ENCODE results near the gene SBF2. TPM values are rescaled to one million over a fixed set of nuclear protein-coding genes. Genes with fewer than 3 reads are reported as not detected.
A peak's percentile ranks its signal among the peaks of the same experiment; 100 is the strongest.
"Not testable (repeated sequence)": the region's sequence is repeated elsewhere in the genome, so short reads cannot be mapped to it uniquely, and the experiment has no call there.

The SBF2 gene
- total RNA-seq, 1 donor from 2014 or later, result 39.5 TPM

DNA sequence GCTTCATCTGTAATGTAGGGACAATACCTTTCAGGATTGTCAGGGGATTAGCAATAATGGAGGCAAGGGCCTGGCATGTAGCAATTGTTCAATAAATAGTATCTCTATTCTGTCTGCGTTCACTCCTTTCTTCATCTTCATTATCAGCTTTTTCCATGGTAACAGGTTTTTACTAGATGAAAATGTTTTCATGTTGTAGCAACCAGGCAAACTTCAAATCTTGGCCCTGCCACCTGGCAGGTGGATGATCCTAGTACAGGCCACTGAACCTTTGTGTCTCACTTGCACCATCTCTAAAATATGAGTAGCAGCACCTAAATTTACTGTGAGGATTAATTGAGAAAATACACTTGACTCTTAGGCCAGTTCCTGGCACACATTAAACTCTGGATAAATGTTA is 546.8 kb downstream of the SBF2 start:
- peaks cover 22% of the 10 kb centered on the region for H3K36me3 Mint-ChIP-seq
- no peak overlapping the region for H3K27ac Mint-ChIP-seq
- H3K9me3 Mint-ChIP-seq, result no peaks in the 10 kb centered on the region
- H3K4me3 Mint-ChIP-seq, result no peak overlapping the region
- H3K4me1 Mint-ChIP-seq (ENCODE audit: unreplicated experiment), result peaks cover 10% of the 10 kb centered on the region
- DNase-seq (ENCODE audit: extremely low spot score, unreplicated experiment), result no peak
- TF ChIP-seq, protein P1, sequence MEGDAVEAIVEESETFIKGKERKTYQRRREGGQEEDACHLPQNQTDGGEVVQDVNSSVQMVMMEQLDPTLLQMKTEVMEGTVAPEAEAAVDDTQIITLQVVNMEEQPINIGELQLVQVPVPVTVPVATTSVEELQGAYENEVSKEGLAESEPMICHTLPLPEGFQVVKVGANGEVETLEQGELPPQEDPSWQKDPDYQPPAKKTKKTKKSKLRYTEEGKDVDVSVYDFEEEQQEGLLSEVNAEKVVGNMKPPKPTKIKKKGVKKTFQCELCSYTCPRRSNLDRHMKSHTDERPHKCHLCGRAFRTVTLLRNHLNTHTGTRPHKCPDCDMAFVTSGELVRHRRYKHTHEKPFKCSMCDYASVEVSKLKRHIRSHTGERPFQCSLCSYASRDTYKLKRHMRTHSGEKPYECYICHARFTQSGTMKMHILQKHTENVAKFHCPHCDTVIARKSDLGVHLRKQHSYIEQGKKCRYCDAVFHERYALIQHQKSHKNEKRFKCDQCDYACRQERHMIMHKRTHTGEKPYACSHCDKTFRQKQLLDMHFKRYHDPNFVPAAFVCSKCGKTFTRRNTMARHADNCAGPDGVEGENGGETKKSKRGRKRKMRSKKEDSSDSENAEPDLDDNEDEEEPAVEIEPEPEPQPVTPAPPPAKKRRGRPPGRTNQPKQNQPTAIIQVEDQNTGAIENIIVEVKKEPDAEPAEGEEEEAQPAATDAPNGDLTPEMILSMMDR (conservative IDR thresholded peaks at IDR 0.05), result no peak
- H3K27me3 Mint-ChIP-seq, result no peaks in the 10 kb centered on the region

DNA sequence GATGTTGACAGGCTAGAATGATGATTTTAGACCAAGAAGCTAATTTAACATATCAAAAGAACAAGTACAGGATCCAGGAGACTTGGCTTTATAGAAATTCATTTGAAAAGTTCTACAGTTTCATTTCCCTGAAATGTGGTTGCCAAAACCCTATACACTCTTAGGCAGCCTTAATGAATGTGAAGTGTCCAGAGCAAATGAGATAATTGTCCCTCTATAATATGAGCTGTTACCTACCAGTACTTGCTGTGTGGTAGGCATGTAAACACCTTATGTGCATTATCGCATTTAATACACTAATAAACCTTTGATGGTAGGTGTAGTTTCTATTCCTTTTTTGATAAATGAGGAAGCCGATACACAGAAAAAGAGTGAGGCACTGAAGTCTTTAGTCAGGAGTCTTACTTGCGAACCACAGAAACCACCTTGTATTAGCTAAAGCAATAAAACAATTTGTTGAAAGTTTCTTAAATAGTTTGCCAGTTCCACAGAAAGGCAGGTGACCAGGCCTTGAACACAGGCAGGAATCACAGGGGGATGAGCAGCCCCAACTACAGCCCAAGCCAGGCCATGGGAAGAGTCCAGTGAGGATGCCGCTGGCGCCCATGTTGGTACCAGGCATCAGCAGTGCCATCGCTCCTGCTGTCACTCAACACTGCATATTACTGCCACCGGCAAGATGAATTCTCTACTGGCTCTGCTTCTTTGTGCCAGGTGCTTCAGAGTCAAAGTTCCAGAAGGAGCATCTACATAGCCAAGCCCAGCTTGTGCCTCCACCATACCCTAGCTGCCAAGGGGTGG is 548.4 kb downstream of the SBF2 start:
- H3K4me1 Mint-ChIP-seq (ENCODE audit: unreplicated experiment), result peaks cover 8% of the 10 kb centered on the region
- TF ChIP-seq, protein P1 (conservative IDR thresholded peaks at IDR 0.05), result no peak
- H3K36me3 Mint-ChIP-seq, result peaks cover 26% of the 10 kb centered on the region
- no peak overlapping the region for H3K4me3 Mint-ChIP-seq
- DNase-seq (ENCODE audit: extremely low spot score, unreplicated experiment), result no peak
- H3K9me3 Mint-ChIP-seq, result no peaks in the 10 kb centered on the region
- no peaks in the 10 kb centered on the region for H3K27me3 Mint-ChIP-seq
- peak overlapping the region; percentile 9 for H3K27ac Mint-ChIP-seq

DNA sequence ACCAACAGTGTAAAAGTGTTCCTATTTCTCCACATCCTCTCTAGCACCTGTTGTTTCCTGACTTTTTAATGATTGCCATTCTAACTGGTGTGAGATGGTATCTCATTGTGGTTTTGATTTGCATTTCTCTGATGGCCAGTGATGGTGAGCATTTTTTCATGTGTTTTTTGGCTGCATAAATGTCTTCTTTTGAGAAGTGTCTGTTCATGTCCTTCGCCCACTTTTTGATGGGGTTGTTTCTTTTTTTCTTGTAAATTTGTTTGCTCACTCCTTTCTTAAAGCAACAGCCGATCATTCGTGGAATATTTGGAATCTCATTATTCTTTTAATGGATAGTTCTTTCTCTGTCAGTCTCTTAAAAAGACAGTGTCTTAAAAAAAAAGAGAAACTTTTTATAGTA is 550.5 kb downstream of the SBF2 start:
- H3K9me3 Mint-ChIP-seq; H3K27me3 Mint-ChIP-seq; H3K27ac Mint-ChIP-seq; H3K4me3 Mint-ChIP-seq; H3K4me1 Mint-ChIP-seq (ENCODE audit: unreplicated experiment); DNase-seq (ENCODE audit: extremely low spot score, unreplicated experiment): not testable (repeated sequence)
- peaks cover 21% of the 10 kb centered on the region for H3K36me3 Mint-ChIP-seq

- Mint-ChIP-seq H3K9me3 (no peaks in the 10 kb centered on the region), H3K4me1 (ENCODE audit: unreplicated experiment) (no peaks in the 10 kb centered on the region), H3K27me3 (no peaks in the 10 kb centered on the region), H3K27ac (peak overlapping the region; percentile 90), H3K36me3 (peaks cover 34% of the 10 kb centered on the region), H3K4me3 (peak overlapping the region; percentile 5)
- DNase-seq (ENCODE audit: extremely low spot score, unreplicated experiment), result no peak
- TF ChIP-seq, protein P1 (conservative IDR thresholded peaks at IDR 0.05), result no peak
These were observed 552.8 kb downstream of the SBF2 start for GRCh38 chr11:9741260-9741659.

GRCh38 chr11:9740202-9740883 is 553.7 kb downstream of the SBF2 start:
- Mint-ChIP-seq H3K4me1 (ENCODE audit: unreplicated experiment) (no peaks in the 10 kb centered on the region), H3K27me3 (no peaks in the 10 kb centered on the region), H3K36me3 (peaks cover 43% of the 10 kb centered on the region), H3K9me3 (peaks cover 6% of the 10 kb centered on the region), H3K4me3 (peak overlapping the region; percentile 67), H3K27ac (peak overlapping the region; percentile 90)
- no peak for DNase-seq (ENCODE audit: extremely low spot score, unreplicated experiment)
- TF ChIP-seq, protein P1 (conservative IDR thresholded peaks at IDR 0.05), result no peak
